HepG2 (cell line): ENCODE results near the gene NDNF. TPM values are rescaled to one million over a fixed set of nuclear protein-coding genes. Genes with fewer than 3 reads are reported as not detected.

Source experiments
- ATAC-seq: fragments of 200-7000 bp; cut with Tn5 transposase; 3 replicates; pipeline ENCODE4 v1.9.1; 2020; ENCODE audit warnings: mild to moderate bottlenecking, moderate library complexity
- BruUV-seq: library from RNA; stranded (reverse); fragments of 400-500 nt; replicated peaks from 2 replicates; lab custom pipeline; 2021; lab: Mats Ljungman, UMichigan
- CTCF ChIA-PET: fragments of 300-600 bp; formaldehyde crosslinking; extraction: SDS; loops from one replicate; lab custom pipeline; 2021; ENCODE audit warnings: low total read pairs, inconsistent platforms, low intra/inter-chr PET ratio; lab: Yijun Ruan, JAX
- POLR2A ChIA-PET: fragments of 350-600 bp; sonication (Branson Sonifier 250); formaldehyde crosslinking; loops from one replicate; lab custom pipeline; 2020; ENCODE audit warnings: antibody characterized with exemption, inconsistent platforms; lab: Yijun Ruan, JAX
- DNase-seq: peaks from one replicate; pipeline ENCODE4 v3.0.0-alpha.2; 2015; ENCODE audit warnings: low spot score
- FAIRE-seq: peaks from 3 replicates; lab custom pipeline; 2011; peaks lifted over from hg19 to GRCh38; lab: Jason Lieb, UNC
- H2AFZ ChIP-seq: one replicate; pipeline ENCODE4 v1.6.1; 2011; ENCODE audit warnings: low read length, inconsistent platforms
- H3K27ac ChIP-seq: fragments of 300-600 bp; 3 replicates; pipeline ENCODE4 v1.8.0; 2011; ENCODE audit warnings: mixed run types, mild to moderate bottlenecking, mixed read lengths, low read length, inconsistent platforms; ENCODE audit not compliant: insufficient read depth; ENCODE audit errors: extremely low read length
- H3K27me3 ChIP-seq, 2 experiments: fragments of 200-600 bp in 1 of 2; 2 replicates in 1 of 2; 3 replicates in 1 of 2; pipeline versions ENCODE4 v1.6.0 to v1.8.0; 2011; ENCODE audit warnings: low read length in 2 of 2, mild to moderate bottlenecking in 2 of 2, moderate library complexity in 2 of 2, inconsistent platforms in 1 of 2; ENCODE audit not compliant: insufficient read depth in 2 of 2, control insufficient read depth in 1 of 2
- H3K36me3 ChIP-seq, 2 experiments: fragments of 200-600 bp in 1 of 2; replicated peaks in 1 of 2; 2 replicates in 1 of 2; 3 replicates in 1 of 2; pipeline versions ENCODE4 v1.5.1 to v1.8.0; 2011; ENCODE audit warnings: low read length in 2 of 2, inconsistent platforms in 1 of 2; ENCODE audit not compliant: insufficient read depth in 2 of 2, control insufficient read depth in 1 of 2
- H3K4me1 ChIP-seq: 2 replicates; pipeline ENCODE4 v1.5.1; 2012; ENCODE audit warnings: low read length, inconsistent platforms; ENCODE audit not compliant: insufficient read depth
- H3K4me2 ChIP-seq: 2 replicates; pipeline ENCODE4 v1.6.0; 2011; ENCODE audit warnings: low read depth, low read length, inconsistent platforms
- H3K4me3 ChIP-seq, 3 experiments: fragments of 200-600 bp in 1 of 3; sonication (generic), shearing (Covaris generic) in 1 of 3; replicated peaks in 1 of 3; 2 replicates each; pipeline ENCODE4 v1.5.1; 2011 to 2016; ENCODE audit warnings: low read length in 3 of 3, inconsistent platforms in 2 of 3, low read depth in 2 of 3, mild to moderate bottlenecking in 2 of 3, control low read depth in 1 of 3, mixed read lengths in 1 of 3; ENCODE audit not compliant: insufficient read depth in 1 of 3
- H3K79me2 ChIP-seq: one replicate; pipeline ENCODE4 v1.6.1; 2011; ENCODE audit warnings: low read length, inconsistent platforms; ENCODE audit not compliant: insufficient read depth
- H3K9ac ChIP-seq: 2 replicates; pipeline ENCODE4 v1.6.0; 2011; ENCODE audit warnings: mild to moderate bottlenecking, low read depth, low read length, inconsistent platforms; ENCODE audit not compliant: insufficient read depth
- H3K9me3 ChIP-seq: 2 replicates; pipeline ENCODE4 v1.5.1; 2012; ENCODE audit warnings: mild to moderate bottlenecking, low read length
- H4K20me1 ChIP-seq: 2 replicates; pipeline ENCODE4 v1.6.0; 2011; ENCODE audit warnings: inconsistent platforms, mild to moderate bottlenecking, low read length, moderate library complexity; ENCODE audit not compliant: insufficient read depth
- CEBPB ChIP-seq: IDR thresholded peaks from 2 replicates; pipeline ENCODE4 v1.6.1; 2011; ENCODE audit warnings: low read depth, low read length, improper control_type of control experiment, borderline replicate concordance
- JDP2 ChIP-seq: sonication (generic); formaldehyde crosslinking; IDR thresholded peaks from 2 replicates; pipeline ENCODE4 v1.8.1; 2022; ENCODE audit warnings: missing genetic modification reagents, borderline replicate concordance
- KDM2A ChIP-seq: sonication (generic); formaldehyde crosslinking; IDR thresholded peaks from 2 replicates; pipeline ENCODE4 v1.4.0; 2020; ENCODE audit warnings: low read depth, missing genetic modification reagents, borderline replicate concordance
- KLF16 ChIP-seq, 2 experiments: sonication (generic) in 1 of 2; formaldehyde crosslinking in 1 of 2; IDR thresholded peaks; 2 replicates each; pipeline versions ENCODE4 v1.6.1 to v1.8.0; 2016 to 2023; ENCODE audit warnings: missing genetic modification reagents in 2 of 2, missing compliant biosample characterization in 1 of 2
- KLF6 ChIP-seq: IDR thresholded peaks from 2 replicates; pipeline ENCODE4 v1.8.0; 2016; ENCODE audit warnings: missing biosample characterization, missing genetic modification reagents
- MIER2 ChIP-seq: IDR thresholded peaks from 2 replicates; pipeline ENCODE4 v1.6.1; 2016; ENCODE audit warnings: missing biosample characterization, missing genetic modification reagents
- NONO ChIP-seq, 2 experiments: fragments of 450-650 bp in 1 of 2; sonication (generic) in 1 of 2; formaldehyde crosslinking in 1 of 2; IDR thresholded peaks in 1 of 2; conservative IDR thresholded peaks in 1 of 2; 2 replicates each; pipeline versions ENCODE4 v1.6.1 to v1.8.0; 2017 to 2022; ENCODE audit warnings: mild to moderate bottlenecking in 1 of 2, missing genetic modification reagents in 1 of 2, moderate library complexity in 1 of 2
- SRY ChIP-seq: sonication (generic); formaldehyde crosslinking; IDR thresholded peaks from 2 replicates; pipeline ENCODE4 v1.8.0; 2022; ENCODE audit warnings: mild to moderate bottlenecking, missing genetic modification reagents
- ZNF615 ChIP-seq: sonication (generic); formaldehyde crosslinking; IDR thresholded peaks from 2 replicates; pipeline ENCODE4 v1.5.0; 2020; ENCODE audit warnings: mild to moderate bottlenecking, missing genetic modification reagents, borderline replicate concordance
- in situ Hi-C: cut with HindIII; loops from 2 replicates; pipeline ENCODE4 v1.10.0; 2017; ENCODE audit warnings: low pct_unique_long_range_greater_than_20kb; ENCODE audit not compliant: extremely low pct_ligation_motif_present
- intact Hi-C: fragments of 100-400 bp; cut with micrococcal nuclease; formaldehyde crosslinking; loops from one replicate; pipeline ENCODE4 v1.10.0; 2022; ENCODE audit not compliant: unreplicated experiment
- polyA plus RNA-seq, 8 experiments: library from polyadenylated mRNA; depleted of rRNA in 3 of 8; stranded (reverse) in 7 of 8; unstranded in 1 of 8; fragments of >200 nt; fragmentation: Illumina TruSeq in 4 of 8; extraction: Trizol in 4 of 8; gene quantifications; 2 replicates each; pipeline versions ENCODE4 v1.2.1 to v1.2.3, GENCODE V29; 2011 to 2016; ENCODE audit warnings: low read depth in 4 of 8, missing spikeins in 1 of 8, mixed read lengths in 1 of 8; ENCODE audit not compliant: insufficient read depth in 1 of 8
- total RNA-seq, 5 experiments: library from RNA; depleted of rRNA; stranded (reverse); fragments of >200 nt; fragmentation: Illumina TruSeq; extraction: Trizol; gene quantifications; 2 replicates each; pipeline ENCODE4 v1.2.3, GENCODE V29; 2016; ENCODE audit warnings: low read depth in 1 of 5

Gene NDNF
- total and polyA plus RNA-seq, 2 of the 13 experiments (the other 11 are each of a cell fraction or from before 2014, with no cell fraction given): not detected

DNA sequence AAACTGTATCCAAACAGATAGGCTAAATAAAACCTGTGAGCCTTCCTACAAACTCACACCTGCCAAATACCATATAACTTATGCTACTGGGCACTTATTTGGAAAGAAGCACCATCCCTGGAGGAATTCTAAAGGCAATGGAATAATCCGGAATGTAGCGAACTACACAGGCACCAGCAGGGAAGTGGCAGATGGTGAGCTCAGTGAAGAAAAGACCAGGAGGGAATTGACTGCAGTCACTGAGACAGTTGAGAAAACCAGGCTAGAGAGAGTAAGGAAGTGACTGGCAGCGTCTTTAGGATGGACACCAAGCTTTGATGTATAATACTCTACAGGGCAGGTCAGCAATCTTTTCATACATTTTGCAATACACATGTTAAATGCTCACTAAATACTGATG, 16.3 kb downstream of the NDNF start (continued):
- TF ChIP-seq KLF6 (CRISPR knock-in tag) (no peak), MIER2 (CRISPR knock-in tag) (no peak), SRY (CRISPR knock-in tag) (no peak), KLF16 (CRISPR knock-in tag; IDR thresholded peaks at IDR 0.05) (no peak), JDP2 (CRISPR knock-in tag) (no peak), NONO (IDR thresholded peaks at IDR 0.05) (no peak), NONO (CRISPR knock-in tag; conservative IDR thresholded peaks at IDR 0.05) (no peak)

DNA sequence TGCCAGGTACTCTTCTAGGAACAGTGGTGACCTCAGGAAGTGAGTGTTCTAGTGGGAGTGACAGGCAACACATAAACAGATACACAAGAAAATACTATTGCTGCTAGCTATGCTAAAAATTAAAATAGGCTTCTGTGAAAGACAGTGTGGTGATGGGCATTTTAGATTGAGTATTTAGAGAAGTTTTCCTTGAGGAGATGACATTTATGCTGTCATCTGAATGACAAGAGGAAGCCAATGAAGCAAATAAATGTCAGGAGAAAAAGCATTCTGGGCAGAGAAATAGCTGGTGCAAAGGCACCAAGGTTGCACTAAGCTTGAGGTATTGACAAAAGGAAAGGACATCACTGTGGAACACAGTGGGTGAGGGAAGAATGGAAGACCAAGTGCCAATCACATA, 18.0 kb downstream of the NDNF start:
- H3K9me3 ChIP-seq: no peaks in the 10 kb centered on the region
- no peak overlapping the region for H2AFZ ChIP-seq
- H3K27me3 ChIP-seq: no peaks in the 10 kb centered on the region
- H3K4me1 ChIP-seq: no peaks in the 10 kb centered on the region
- ATAC-seq (no peak), FAIRE-seq (no peak), DNase-seq (no peak)
- no peak overlapping the region for H3K4me3 ChIP-seq
- POLR2A ChIA-PET: no interaction called here
- no peak overlapping the region for H3K27ac ChIP-seq
- H3K9ac ChIP-seq: no peak overlapping the region
- no peaks in the 10 kb centered on the region for H4K20me1 ChIP-seq
- H3K4me2 ChIP-seq: no peak overlapping the region
- H3K79me2 ChIP-seq: no peaks in the 10 kb centered on the region
- TF ChIP-seq KDM2A (CRISPR knock-in tag) (no peak), ZNF615 (no peak), CEBPB (no peak)
- CTCF ChIA-PET: no interaction called here
- intact Hi-C loops (no loop called here), in situ Hi-C loops (no loop called here)
- H3K36me3 ChIP-seq: no peaks in the 10 kb centered on the region
- BruUV-seq: no TSS peak
